HCEC 1CT (cell line): ENCODE measurements around the gene GAREM2.

Experiments used
- DNase-seq: peaks from one replicate; pipeline ENCODE4 v3.0.0-alpha.2; 2017

Gene GAREM2

GRCh38 chr2:26172871-26173775 is at the start of gene GAREM2:
TSS of gene GAREM2 (plus strand) at chr2:26173088. CDS start at chr2:26173221, 133 bp downstream.
- no peak for DNase-seq

GRCh38 chr2:26123426-26123825 is 49.5 kb upstream of the GAREM2 start:
- no peak for DNase-seq

GRCh38 chr2:26126074-26126473 is 46.8 kb upstream of the GAREM2 start:
- no peak for DNase-seq

- no peak for DNase-seq
These were observed 44.7 kb upstream of the GAREM2 start for GRCh38 chr2:26128176-26128575.

- no peak for DNase-seq
These were observed 42.1 kb upstream of the GAREM2 start for GRCh38 chr2:26130763-26131162.

GRCh38 chr2:26136451-26136850 is 36.4 kb upstream of the GAREM2 start:
- no peak for DNase-seq

- no peak for DNase-seq
These were observed 33.4 kb upstream of the GAREM2 start for GRCh38 chr2:26139269-26140183.

- no peak for DNase-seq
These were observed 31.6 kb upstream of the GAREM2 start for GRCh38 chr2:26141145-26141769.

- no peak for DNase-seq
These were observed 28.9 kb upstream of the GAREM2 start for GRCh38 chr2:26144031-26144430.

- DNase-seq: peak; percentile 33
These were observed 27.8 kb upstream of the GAREM2 start for GRCh38 chr2:26144953-26145680.

GRCh38 chr2:26148501-26148900 is 24.4 kb upstream of the GAREM2 start:
- no peak for DNase-seq

GRCh38 chr2:26150243-26150642 is 22.6 kb upstream of the GAREM2 start:
- no peak for DNase-seq

GRCh38 chr2:26157580-26157979 is 15.3 kb upstream of the GAREM2 start:
- no peak for DNase-seq

GRCh38 chr2:26161926-26162325 is 11.0 kb upstream of the GAREM2 start:
- DNase-seq: no peak

GRCh38 chr2:26162963-26163362 is 9.9 kb upstream of the GAREM2 start:
- DNase-seq: no peak

- no peak for DNase-seq
These were observed 8.7 kb upstream of the GAREM2 start for GRCh38 chr2:26164231-26164630.

- no peak for DNase-seq
These were observed 8.2 kb upstream of the GAREM2 start for GRCh38 chr2:26164641-26165211.

- DNase-seq: no peak
These were observed 7.5 kb upstream of the GAREM2 start for GRCh38 chr2:26165403-26165802.

- DNase-seq: peak; percentile 21
These were observed 6.3 kb upstream of the GAREM2 start for GRCh38 chr2:26166541-26166940.

- DNase-seq: no peak
These were observed 4.1 kb upstream of the GAREM2 start for GRCh38 chr2:26168785-26169184.

- DNase-seq: no peak
These were observed 3.7 kb upstream of the GAREM2 start for GRCh38 chr2:26169226-26169625.
